KG1 (cell line): ENCODE data around the gene C2orf80.
"Not testable (repeated sequence)": the region's sequence is repeated elsewhere in the genome, so short reads cannot be mapped to it uniquely, and the experiment has no call there.

ENCODE experiments used
- DNase-seq: peaks from one replicate; lab custom pipeline; 2025; lab: John Stamatoyannopoulos, UW

The C2orf80 gene

GRCh38 chr2:208189810-208190503 lies at the start of gene C2orf80:
Gene C2orf80, minus strand, starts transcription at chr2:208190030. Its CDS starts 3,044 bp downstream, at chr2:208186986.
- no peak for DNase-seq

GRCh38 chr2:208235860-208236259 lies 46.0 kb upstream of the C2orf80 start:
- no peak for DNase-seq

- no peak for DNase-seq
Measured at GRCh38 chr2:208234786-208235185, 45.0 kb upstream of the C2orf80 start.

- DNase-seq, result no peak
Measured at GRCh38 chr2:208228476-208228875, 38.6 kb upstream of the C2orf80 start.

- DNase-seq, result no peak
Measured at GRCh38 chr2:208227581-208228232, 37.9 kb upstream of the C2orf80 start.

GRCh38 chr2:208224802-208225201 lies 35.0 kb upstream of the C2orf80 start:
- DNase-seq, result no peak

- DNase-seq, result no peak
Measured at GRCh38 chr2:208222351-208222750, 32.5 kb upstream of the C2orf80 start.

GRCh38 chr2:208221873-208222272 lies 32.0 kb upstream of the C2orf80 start:
- not testable (repeated sequence) for DNase-seq

- DNase-seq, result no peak
Measured at GRCh38 chr2:208210688-208211451, 21.0 kb upstream of the C2orf80 start.

GRCh38 chr2:208208335-208209085 lies 18.7 kb upstream of the C2orf80 start:
- DNase-seq, result no peak

GRCh38 chr2:208207769-208208168 lies 17.9 kb upstream of the C2orf80 start:
- DNase-seq, result no peak

GRCh38 chr2:208204166-208204565 lies 14.3 kb upstream of the C2orf80 start:
- DNase-seq, result no peak

- no peak for DNase-seq
Measured at GRCh38 chr2:208195531-208195930, 5.7 kb upstream of the C2orf80 start.

GRCh38 chr2:208192611-208193236 lies 2.9 kb upstream of the C2orf80 start:
- DNase-seq, result no peak

- no peak for DNase-seq
Measured at GRCh38 chr2:208189069-208189809, 591 bp downstream of the C2orf80 start.

GRCh38 chr2:208186893-208187292 lies 2.9 kb downstream of the C2orf80 start:
- no peak for DNase-seq

- no peak for DNase-seq
Measured at GRCh38 chr2:208186465-208186864, 3.4 kb downstream of the C2orf80 start.

- no peak for DNase-seq
Measured at GRCh38 chr2:208183972-208184705, 5.7 kb downstream of the C2orf80 start.

- DNase-seq, result no peak
Measured at GRCh38 chr2:208183526-208183925, 6.3 kb downstream of the C2orf80 start.

- DNase-seq, result no peak
Measured at GRCh38 chr2:208182835-208183234, 7.0 kb downstream of the C2orf80 start.
